Stimulated activated CD4-positive, alpha-beta T cell treated with anti-CD3 and anti-CD28 coated beads, Interleukin-2, amount 100 ng/mL, for 4 hours (primary cell): ENCODE results near the gene TMEM30A.
A peak's percentile ranks its signal among the peaks of the same experiment; 100 is the strongest.

Source experiments
- DNase-seq: peaks from one replicate; pipeline ENCODE4 v3.0.0-alpha.2; 2020; ENCODE audit warnings: low read depth

Gene TMEM30A

DNA sequence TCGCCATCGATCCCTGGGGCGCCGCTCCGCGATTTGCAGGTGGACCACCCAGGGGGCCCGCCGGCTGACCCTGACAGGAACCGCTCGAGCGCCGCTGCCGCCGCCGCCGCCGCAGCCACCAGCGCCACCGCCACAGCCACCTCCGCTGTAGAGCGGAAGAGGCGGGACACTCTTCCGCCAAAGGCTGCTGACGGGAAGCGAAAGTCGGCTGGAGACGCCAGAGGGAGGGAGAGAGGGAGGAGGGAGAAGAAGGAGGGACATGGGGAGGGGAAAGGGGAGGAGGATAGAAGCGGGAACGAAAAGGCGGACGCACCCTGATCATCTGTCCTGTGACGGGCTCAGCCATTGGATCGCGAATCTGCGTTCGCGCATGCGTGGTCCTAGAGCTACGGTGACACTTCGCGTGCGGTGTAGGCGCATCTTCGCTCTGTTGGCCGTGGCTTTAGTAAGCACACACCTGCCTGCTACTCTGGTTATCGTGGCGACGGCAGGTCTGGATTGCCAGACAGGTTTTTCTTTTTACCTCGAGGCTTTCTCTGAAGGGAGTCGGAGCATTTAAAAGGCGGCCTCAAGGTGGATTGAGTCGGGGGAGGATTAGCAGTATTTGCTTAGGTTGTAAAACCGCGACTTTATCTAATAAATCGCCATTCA is at the start of gene TMEM30A:
TMEM30A (minus strand) TSS at position 161 of the 651 bp plus-strand sequence; CDS start at position 7, 154 bp downstream.
- peak; percentile 95 for DNase-seq

GRCh38 chr6:75333676-75334200 is 49.1 kb upstream of the TMEM30A start:
- DNase-seq, result no peak

DNA sequence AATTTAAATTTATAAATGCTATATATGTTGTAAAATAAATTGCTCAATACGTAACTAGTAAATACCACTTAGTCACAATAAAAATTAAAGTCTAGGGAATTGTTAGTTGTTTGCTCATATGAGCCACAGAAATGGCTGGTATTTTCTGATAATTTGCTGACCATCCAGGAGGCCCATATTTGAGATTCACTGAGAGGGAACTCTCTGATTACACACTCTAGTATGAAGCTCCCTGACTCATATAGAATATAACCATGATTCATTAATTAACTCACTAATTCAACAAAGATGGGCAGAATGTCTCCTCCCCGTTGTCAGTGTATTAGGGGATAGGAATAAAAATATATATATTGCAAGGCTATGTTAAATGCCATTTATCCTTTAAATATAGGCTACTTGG is 46.6 kb upstream of the TMEM30A start:
- DNase-seq, result no peak

DNA sequence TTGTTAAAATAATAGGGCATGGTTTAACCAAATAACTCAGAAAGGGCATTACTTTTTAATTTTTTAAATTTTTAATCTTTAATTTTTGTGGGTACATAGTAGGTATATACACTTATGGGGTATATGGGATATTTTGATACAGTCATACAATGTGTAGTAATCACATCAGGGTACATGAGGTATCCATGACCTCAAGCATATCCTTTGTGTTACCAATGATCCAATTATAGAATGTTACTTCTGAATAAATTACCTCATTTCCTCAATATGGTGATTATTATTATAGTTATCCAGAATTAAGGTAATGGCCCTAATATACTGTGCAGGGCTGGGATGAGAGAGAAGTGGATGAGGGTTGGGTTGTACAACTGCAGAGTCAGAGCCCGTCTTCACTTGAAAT is 45.1 kb upstream of the TMEM30A start:
- no peak for DNase-seq

DNA sequence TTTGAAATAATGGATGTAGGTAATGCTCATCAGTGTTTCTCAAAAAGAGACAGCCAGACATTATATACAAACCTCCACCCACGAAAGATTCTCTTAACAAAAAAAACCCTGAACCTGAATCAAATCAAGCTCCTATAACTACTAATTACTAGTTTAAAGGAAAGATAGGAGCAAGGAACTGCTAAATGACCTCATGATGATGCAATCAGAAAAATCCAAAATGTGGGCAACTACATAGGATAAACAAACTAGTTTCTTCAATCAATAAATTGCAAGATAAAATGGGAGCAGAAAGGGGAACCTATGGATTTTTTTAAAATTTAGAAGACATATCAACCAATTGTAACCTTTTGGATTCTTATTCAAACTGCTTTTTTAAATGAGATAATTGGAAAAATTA is 43.2 kb upstream of the TMEM30A start:
- no peak for DNase-seq

GRCh38 chr6:75326557-75327258 is 42.1 kb upstream of the TMEM30A start:
- DNase-seq, result no peak

DNA sequence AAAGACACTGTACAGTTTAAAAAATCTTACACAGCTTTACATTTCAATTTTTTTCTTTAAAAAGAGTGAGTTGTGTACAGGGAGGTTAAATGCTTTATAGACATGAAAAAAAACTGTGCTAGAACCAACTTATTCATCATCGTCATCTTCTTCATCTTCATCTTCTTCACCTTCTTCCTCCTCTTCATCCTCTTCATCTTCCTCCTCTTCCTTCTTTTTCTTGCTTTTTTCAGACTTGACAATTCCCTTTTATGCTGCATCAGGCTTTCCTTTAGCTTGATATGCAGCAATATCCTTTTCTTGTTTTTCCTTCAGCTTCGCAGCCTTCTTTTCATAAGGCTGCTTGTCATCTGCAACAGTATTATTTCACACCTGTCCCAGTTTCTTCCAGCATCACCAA is 34.3 kb upstream of the TMEM30A start:
- DNase-seq, result no peak

GRCh38 chr6:75317503-75318206 is 33.1 kb upstream of the TMEM30A start:
- no peak for DNase-seq

- DNase-seq, result no peak
Observed at GRCh38 chr6:75315978-75316377, 31.4 kb upstream of the TMEM30A start.

DNA sequence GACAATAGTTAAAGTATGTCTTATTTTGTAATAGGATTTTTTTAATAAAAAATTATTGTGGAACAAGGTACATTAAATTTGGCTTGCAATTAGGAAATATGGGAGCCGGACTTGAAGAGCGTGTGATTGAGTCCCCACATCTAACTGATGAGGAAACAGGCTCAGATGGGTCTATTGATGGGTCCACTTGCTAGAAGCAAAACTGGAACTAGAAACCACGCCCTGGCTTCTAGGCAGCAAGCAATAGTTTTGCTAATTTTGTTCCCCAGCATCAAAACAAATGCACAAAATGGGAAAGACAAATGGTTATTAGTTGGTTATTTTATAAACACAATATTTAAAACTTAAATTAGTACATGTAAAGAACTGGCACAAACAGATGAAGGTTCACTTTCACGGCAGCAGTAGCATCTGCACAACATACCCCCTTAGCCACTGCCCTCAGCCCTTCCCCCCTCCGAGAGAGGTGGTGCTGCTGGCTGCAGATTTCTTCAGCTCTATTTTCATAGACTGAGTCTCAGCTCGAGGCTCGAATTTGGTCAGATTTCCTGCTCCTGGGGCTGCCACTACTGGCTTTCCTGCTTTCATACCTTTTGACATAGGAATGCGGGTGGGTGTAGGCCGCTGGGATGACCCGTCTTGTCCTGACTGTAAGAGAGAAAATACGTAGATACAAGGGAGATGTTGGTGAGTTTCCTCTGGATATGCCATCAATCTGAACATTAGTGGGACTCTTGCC is 23.8 kb upstream of the TMEM30A start:
- DNase-seq, result no peak

- DNase-seq, result no peak
Observed at GRCh38 chr6:75307364-75308004, 22.9 kb upstream of the TMEM30A start.

DNA sequence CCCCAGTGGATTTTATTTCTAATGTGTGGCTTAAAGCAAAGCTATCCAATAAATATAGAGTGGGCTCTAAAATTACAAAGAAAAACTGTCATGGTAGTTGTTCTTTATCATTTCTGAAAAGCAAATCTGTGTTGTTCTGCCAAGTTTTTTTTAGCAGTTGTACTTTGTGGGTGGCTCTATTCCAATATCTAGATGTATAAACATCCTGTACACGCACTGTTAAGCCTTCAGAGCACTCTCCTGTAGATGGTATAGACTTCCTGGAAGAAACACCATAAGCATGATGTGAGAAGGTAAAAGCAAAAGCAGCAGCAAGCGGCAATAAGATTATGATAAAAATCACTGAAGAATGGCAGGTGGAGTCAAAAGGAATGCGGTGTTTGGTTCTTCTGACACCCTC is 21.5 kb upstream of the TMEM30A start:
- no peak for DNase-seq

- DNase-seq, result no peak
Observed at GRCh38 chr6:75305573-75305972, 21.0 kb upstream of the TMEM30A start.

- no peak for DNase-seq
Observed at GRCh38 chr6:75302280-75302679, 17.7 kb upstream of the TMEM30A start.

- no peak for DNase-seq
Observed at GRCh38 chr6:75301537-75301936, 16.9 kb upstream of the TMEM30A start.

GRCh38 chr6:75301088-75301487 is 16.5 kb upstream of the TMEM30A start:
- no peak for DNase-seq

DNA sequence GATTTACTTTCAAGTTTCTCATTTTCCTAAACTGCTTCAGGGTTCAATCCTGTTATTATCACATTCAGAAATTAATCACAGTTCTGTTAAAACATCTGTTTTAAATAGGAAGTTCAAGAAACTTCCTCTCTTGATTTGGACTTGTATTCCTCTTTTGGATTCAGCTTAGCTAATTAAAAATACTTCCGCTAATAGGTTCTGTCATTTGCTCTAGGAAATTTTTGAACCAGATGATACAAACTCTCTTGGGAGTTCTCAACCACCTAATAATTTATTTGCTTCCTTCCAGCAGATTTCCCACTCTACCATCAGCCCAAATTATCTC is 15.9 kb upstream of the TMEM30A start:
- no peak for DNase-seq

DNA sequence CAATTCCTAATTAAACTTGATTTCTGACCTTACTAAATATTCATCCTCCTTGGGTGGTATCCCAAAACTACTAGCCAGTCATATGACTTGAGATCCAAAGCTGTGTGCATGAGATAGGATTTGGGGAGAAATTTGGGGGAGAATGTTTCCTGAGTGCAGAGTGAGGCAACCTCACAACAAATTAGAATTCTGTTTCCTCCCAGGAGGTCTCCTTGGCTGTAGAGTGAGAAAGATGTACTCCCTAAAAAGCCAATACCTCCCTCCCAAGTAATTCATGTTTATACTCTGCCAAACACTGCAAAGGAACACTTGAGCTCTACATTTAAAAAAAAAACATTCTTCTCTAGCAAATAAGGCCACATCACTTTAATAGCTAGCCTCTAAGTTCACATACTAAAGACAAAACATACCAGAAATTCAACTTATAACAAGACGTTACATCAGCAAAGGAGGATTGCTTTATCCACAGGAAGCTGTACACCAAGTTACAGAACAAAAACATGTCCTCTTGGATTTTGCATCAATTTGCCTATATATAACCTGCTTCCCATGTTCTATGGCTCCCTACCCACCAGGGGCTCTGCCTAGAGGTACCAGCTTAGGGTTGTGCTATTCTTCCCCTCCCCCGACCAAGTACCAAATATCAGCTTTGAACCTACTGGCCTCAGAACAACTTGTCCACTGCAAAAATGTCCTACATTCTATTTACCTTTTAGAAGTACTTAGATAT is 15.4 kb upstream of the TMEM30A start:
- DNase-seq, result no peak

- no peak for DNase-seq
Observed at GRCh38 chr6:75296811-75297779, 12.5 kb upstream of the TMEM30A start.

- DNase-seq, result no peak
Observed at GRCh38 chr6:75292555-75292954, 8.0 kb upstream of the TMEM30A start.
